NCI-H345 treated with DMSO at 0.1 percent for 48 hours (cell line): ENCODE data around the gene GALNT7.
A peak's percentile ranks its signal among the peaks of the same experiment; 100 is the strongest.

ENCODE experiments used
- DNase-seq: peaks from one replicate; lab custom pipeline; 2025; ENCODE audit not compliant: unreplicated experiment; lab: John Stamatoyannopoulos, UW

GALNT7 gene

DNA sequence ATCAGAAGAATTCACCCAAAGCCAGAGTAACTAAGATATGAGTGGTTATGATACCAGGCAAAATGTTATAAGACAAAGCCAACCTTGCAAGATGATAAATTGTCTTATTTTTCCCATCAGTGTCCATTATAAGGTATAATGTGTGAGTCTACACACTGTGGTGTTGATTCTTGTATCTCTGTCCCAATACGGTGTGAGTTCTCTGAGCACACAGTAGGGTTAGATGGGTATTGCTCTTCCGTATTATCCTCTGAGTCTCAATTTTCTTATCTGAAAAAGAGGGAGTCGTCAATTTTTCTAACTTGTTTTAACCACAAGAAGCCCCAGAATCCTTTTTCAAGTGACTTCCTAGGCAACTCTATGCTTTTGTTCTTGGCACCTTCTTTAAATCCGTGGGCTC, 95.6 kb downstream of the GALNT7 start:
- no peak for DNase-seq

- DNase-seq = peak; percentile 80
Observed at GRCh38 chr4:173264684-173265185, 96.1 kb downstream of the GALNT7 start.

- DNase-seq = no peak
Observed at GRCh38 chr4:173265751-173266150, 97.1 kb downstream of the GALNT7 start.

DNA sequence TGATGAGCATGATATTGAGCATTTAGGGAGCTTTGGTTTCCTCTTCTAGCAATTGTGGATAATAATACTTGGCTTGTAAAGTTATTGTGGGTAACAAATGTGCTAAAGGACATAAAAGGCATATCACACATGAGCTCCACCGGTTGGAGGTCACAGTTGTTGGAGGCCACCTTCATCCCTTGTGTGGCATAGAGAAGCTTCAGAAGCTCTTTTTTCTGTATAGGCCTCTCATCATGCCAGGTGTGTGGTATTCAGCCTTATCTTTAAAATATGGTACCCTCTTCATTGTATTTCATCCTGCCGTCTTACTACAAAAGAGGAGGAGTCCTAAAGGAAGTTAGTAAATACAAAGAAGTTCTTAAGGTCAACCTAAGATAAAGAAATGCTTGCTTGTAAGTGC, 99.1 kb downstream of the GALNT7 start:
- DNase-seq = no peak

DNA sequence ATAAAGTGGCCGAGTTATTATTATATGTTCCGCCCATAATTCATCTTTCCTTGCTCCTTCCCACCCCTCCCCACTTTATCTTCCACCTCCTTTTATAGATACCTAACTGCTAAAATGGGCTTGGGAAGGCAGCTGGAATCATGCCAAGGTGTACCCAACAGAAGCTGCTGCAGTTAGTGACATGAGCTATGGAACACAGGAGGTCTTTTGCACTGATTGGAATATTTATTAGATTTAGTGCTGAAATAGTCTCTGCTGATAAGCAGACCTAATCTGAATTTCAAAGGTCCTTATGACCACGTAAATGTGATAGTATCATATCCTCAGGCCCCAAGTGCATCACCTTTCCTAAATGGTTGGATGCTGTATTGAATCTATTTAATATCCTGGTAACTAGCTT, 100.7 kb downstream of the GALNT7 start:
- peak; percentile 11 for DNase-seq

- no peak for DNase-seq
Observed at GRCh38 chr4:173270312-173271027, 101.9 kb downstream of the GALNT7 start.

- DNase-seq = no peak
Observed at GRCh38 chr4:173272314-173272713, 103.7 kb downstream of the GALNT7 start.

GRCh38 chr4:173272996-173273395, 104.4 kb downstream of the GALNT7 start:
- no peak for DNase-seq

GRCh38 chr4:173273941-173274340, 105.3 kb downstream of the GALNT7 start:
- no peak for DNase-seq

DNA sequence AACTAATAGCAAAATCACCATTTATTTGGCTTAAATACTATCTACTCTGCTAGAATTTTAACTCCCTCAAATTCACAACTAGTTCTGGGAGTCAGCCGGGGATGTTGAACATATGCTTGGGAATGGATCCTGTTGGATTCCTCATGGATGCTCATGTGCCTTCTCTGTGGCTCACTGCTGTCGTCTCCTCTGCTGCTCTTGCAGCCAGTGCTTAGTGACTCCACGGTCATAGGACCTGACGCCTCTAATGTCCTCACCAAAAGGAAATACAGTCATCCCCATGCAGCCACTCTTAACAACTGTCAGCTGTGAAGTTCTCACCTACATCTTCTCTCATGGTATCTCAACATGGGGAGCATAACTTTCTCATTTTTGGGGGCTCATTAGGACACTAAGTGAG, 106.1 kb downstream of the GALNT7 start:
- no peak for DNase-seq

DNA sequence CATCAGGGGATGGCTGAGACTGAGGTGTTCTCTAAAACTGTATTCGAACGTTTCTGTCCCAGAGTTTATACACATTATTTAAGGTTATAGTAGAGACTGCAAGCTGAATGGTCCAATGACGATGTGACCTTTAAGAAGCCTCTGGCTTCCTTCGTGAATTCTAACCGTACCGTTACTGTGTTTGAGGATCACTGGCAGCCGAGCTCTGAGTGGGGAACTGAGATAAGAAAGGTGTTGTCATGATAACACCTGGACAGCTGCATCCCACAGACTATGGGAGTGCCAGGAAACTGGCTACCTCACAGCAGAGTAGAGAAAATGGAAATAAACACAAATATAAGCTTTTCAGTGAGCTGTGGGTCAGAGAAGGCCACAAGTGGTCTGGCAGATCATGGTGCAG, 106.5 kb downstream of the GALNT7 start:
- no peak for DNase-seq

- no peak for DNase-seq
Observed at GRCh38 chr4:173277340-173277739, 108.7 kb downstream of the GALNT7 start.

DNA sequence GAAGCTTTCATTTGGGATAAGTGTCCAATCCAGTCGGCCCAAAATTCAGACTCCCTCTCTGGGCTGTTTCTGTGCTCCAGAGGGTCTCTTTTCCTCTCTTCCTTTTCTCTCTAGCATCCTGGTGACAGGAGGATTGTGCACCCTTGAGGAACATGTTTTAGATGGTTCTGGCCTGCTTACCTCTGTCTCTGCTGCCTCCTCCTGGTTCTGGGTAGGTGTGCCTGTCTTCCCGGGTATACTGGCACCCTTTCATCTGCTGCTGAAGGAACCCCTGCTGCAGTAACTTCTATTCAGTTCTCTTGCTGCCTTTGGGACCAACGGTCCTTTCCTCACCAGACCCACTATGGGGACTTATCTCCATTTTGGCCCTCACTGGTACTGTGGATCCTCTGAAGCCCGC, 112.4 kb downstream of the GALNT7 start:
- DNase-seq = no peak

DNA sequence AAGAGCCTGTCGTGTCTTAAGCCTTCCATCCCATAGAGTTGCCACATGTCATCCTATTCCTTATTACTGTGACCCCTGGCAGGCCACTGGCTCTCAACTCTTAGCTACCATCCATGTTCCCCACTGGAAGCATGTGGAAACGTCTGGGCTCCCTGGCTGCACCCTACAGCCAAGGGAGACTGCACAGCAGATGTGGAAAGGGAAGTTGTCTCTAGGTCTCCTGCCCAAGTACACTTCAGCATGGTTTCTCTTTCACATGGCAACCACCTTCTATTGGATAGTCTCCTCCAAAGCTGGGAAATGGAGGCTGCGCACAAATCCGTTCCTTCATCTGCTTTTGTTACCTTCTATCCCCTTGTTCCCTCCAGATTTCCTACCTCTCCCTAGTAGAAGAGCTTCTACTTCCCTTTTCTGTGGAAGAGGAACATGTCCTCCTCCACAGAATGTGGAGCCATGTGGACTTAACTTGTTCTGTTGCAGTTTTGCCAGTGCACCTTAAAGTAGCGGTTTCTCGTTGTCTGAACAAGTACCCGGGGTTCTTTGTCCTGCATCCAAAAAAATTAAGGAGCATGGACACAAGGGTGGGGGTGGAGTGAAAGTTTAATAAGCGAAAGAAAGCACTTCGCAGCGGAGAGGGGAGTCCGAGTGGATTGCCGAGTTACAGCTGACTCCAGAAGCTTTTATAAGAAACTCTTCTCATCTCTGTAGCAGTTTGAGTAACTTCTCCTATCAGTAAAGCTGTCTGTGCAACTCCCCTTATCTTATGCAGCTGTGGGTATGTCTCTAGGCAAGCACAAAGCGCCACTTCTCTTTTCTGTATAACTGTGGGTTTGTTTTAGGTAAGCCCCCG, 113.0 kb downstream of the GALNT7 start:
- no peak for DNase-seq

- no peak for DNase-seq
Observed at GRCh38 chr4:173282256-173282562, 113.6 kb downstream of the GALNT7 start.

GRCh38 chr4:173282626-173283025, 114.0 kb downstream of the GALNT7 start:
- no peak for DNase-seq

- no peak for DNase-seq
Observed at GRCh38 chr4:173284463-173284862, 115.9 kb downstream of the GALNT7 start.

GRCh38 chr4:173287486-173287885, 118.9 kb downstream of the GALNT7 start:
- no peak for DNase-seq

GRCh38 chr4:173288296-173288695, 119.7 kb downstream of the GALNT7 start:
- no peak for DNase-seq

GRCh38 chr4:173288698-173289352, 120.2 kb downstream of the GALNT7 start:
- no peak for DNase-seq

GRCh38 chr4:173289353-173289727, 120.7 kb downstream of the GALNT7 start:
- no peak for DNase-seq

GRCh38 chr4:173291899-173292298, 123.3 kb downstream of the GALNT7 start:
- DNase-seq = no peak
